MM.1S (cell line): Measurements from ENCODE around the gene BOC.
"Not testable (repeated sequence)": the region's sequence is repeated elsewhere in the genome, so short reads cannot be mapped to it uniquely, and the experiment has no call there.

Experiments
- DNase-seq: peaks from one replicate; pipeline ENCODE4 v3.0.0-alpha.2; 2015
- H2AFZ ChIP-seq: fragments of 300-600 bp; sonication (generic); 2 replicates; pipeline ENCODE4 v1.6.0; 2016; ENCODE audit warnings: antibody characterized with exemption, low read length
- H3F3A ChIP-seq: fragments of 300-600 bp; sonication (generic); 2 replicates; pipeline ENCODE4 v1.6.1; 2016; ENCODE audit warnings: mild to moderate bottlenecking, antibody characterized with exemption, low read length, moderate library complexity, mixed read lengths; ENCODE audit not compliant: insufficient read depth
- H3K27ac ChIP-seq: fragments of 300-600 bp; sonication (generic); 2 replicates; pipeline ENCODE4 v1.5.1; 2016; ENCODE audit warnings: mild to moderate bottlenecking, low read length
- H3K27me3 ChIP-seq: fragments of 300-600 bp; sonication (generic); replicated peaks from 2 replicates; pipeline ENCODE4 v1.6.0; 2016; ENCODE audit warnings: low read length; ENCODE audit not compliant: insufficient read depth
- H3K36me3 ChIP-seq: fragments of 300-600 bp; sonication (generic); replicated peaks from 2 replicates; pipeline ENCODE4 v1.6.1; 2016; ENCODE audit warnings: mild to moderate bottlenecking, low read length, mixed read lengths; ENCODE audit not compliant: insufficient read depth
- H3K4me1 ChIP-seq: fragments of 300-600 bp; sonication (generic); 2 replicates; pipeline ENCODE4 v1.6.1; 2016; ENCODE audit warnings: low read length, mixed read lengths
- H3K4me2 ChIP-seq: fragments of 300-600 bp; sonication (generic); 2 replicates; pipeline ENCODE4 v1.6.0; 2016; ENCODE audit warnings: low read depth, low read length
- H3K4me3 ChIP-seq: fragments of 300-600 bp; sonication (generic); 2 replicates; pipeline ENCODE4 v1.5.1; 2016; ENCODE audit warnings: low read length, mixed read lengths
- H3K79me2 ChIP-seq: fragments of 300-600 bp; sonication (generic); 2 replicates; pipeline ENCODE4 v1.6.1; 2016; ENCODE audit warnings: mixed run types, low read length, mixed read lengths
- H3K9ac ChIP-seq: fragments of 300-600 bp; sonication (generic); 2 replicates; pipeline ENCODE4 v1.6.1; 2016; ENCODE audit warnings: low read length, mixed read lengths
- H3K9me2 ChIP-seq: fragments of 300-600 bp; sonication (generic); replicated peaks from 2 replicates; pipeline ENCODE4 v1.6.1; 2016; ENCODE audit warnings: mild to moderate bottlenecking, low read length, mixed read lengths; ENCODE audit not compliant: insufficient read depth
- H3K9me3 ChIP-seq: fragments of 300-600 bp; sonication (generic); replicated peaks from 2 replicates; pipeline ENCODE4 v1.6.1; 2016; ENCODE audit warnings: mild to moderate bottlenecking, low read length, mixed read lengths; ENCODE audit not compliant: insufficient read depth
- H4K20me1 ChIP-seq: fragments of 300-600 bp; sonication (generic); 2 replicates; pipeline ENCODE4 v1.6.1; 2016; ENCODE audit warnings: mild to moderate bottlenecking, low read length, moderate library complexity, mixed read lengths; ENCODE audit not compliant: insufficient read depth
- EZH2 ChIP-seq: fragments of 300-600 bp; sonication (generic); optimal IDR thresholded peaks from 2 replicates; pipeline ENCODE3; 2017; ENCODE audit warnings: low read depth, mild to moderate bottlenecking, antibody characterized with exemption, low read length, mixed read lengths
- EZH2phosphoT487 ChIP-seq: fragments of 300-600 bp; sonication (generic); IDR thresholded peaks from 2 replicates; pipeline ENCODE4 v1.6.1; 2018; ENCODE audit warnings: antibody characterized with exemption, low read length
- TF ChIP-seq, protein P1 (sequence below): fragments of 300-600 bp; sonication (generic); IDR thresholded peaks from 2 replicates; pipeline ENCODE4 v1.5.1; 2016; ENCODE audit warnings: antibody characterized with exemption, low read length, mixed read lengths

Gene BOC

GRCh38 chr3:113167825-113168801 lies 43.2 kb upstream of the BOC start:
- H3K4me2 ChIP-seq: no peak overlapping the region
- H2AFZ ChIP-seq: no peak overlapping the region
- H3K79me2 ChIP-seq: no peaks in the 10 kb centered on the region
- H3K9ac ChIP-seq: no peak overlapping the region
- H3K27ac ChIP-seq: no peak overlapping the region
- no peak overlapping the region for H3K4me3 ChIP-seq
- H3K36me3 ChIP-seq: no peaks in the 10 kb centered on the region
- H4K20me1 ChIP-seq: no peaks in the 10 kb centered on the region
- no peaks in the 10 kb centered on the region for H3F3A ChIP-seq
- no peak for DNase-seq
- TF ChIP-seq EZH2 (no peak), EZH2phosphoT487 (no peak)
- TF ChIP-seq, protein P1, sequence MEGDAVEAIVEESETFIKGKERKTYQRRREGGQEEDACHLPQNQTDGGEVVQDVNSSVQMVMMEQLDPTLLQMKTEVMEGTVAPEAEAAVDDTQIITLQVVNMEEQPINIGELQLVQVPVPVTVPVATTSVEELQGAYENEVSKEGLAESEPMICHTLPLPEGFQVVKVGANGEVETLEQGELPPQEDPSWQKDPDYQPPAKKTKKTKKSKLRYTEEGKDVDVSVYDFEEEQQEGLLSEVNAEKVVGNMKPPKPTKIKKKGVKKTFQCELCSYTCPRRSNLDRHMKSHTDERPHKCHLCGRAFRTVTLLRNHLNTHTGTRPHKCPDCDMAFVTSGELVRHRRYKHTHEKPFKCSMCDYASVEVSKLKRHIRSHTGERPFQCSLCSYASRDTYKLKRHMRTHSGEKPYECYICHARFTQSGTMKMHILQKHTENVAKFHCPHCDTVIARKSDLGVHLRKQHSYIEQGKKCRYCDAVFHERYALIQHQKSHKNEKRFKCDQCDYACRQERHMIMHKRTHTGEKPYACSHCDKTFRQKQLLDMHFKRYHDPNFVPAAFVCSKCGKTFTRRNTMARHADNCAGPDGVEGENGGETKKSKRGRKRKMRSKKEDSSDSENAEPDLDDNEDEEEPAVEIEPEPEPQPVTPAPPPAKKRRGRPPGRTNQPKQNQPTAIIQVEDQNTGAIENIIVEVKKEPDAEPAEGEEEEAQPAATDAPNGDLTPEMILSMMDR: no peak
- H3K4me1 ChIP-seq: no peaks in the 10 kb centered on the region
- H3K9me3 ChIP-seq: no peaks in the 10 kb centered on the region
- no peaks in the 10 kb centered on the region for H3K9me2 ChIP-seq
- no peaks in the 10 kb centered on the region for H3K27me3 ChIP-seq

DNA sequence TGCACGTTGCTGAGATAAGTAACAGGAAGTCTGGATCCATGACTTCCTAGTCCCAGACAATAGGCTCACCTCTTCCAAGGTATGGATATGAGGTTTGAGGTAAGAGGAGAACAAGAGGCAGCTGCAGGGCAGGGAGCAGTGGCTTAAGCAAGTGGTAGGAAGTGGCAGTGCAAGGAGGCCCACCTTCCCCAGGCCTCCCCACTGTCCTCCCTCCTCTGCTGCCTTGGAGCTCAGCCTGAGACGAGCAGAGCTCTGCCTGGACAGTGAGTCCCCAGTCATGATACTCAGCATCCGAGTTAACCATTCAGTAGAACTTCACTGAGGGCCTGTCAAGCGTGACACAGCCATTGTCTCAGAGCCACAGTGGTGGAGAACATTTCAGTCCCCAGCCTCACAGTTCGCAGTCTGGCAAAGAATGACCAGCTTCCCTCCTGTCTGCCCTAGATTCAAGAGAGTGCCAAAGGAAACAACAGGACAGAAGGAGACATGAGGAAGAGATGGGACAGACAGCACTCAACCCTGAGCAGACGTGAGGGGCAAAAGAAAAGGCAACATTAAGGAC lies 41.4 kb upstream of the BOC start:
- DNase-seq: no peak
- Histone ChIP-seq H3K27me3 (no peaks in the 10 kb centered on the region), H3K4me3 (no peak overlapping the region), H3K9me2 (no peaks in the 10 kb centered on the region), H4K20me1 (no peaks in the 10 kb centered on the region), H3K9me3 (no peaks in the 10 kb centered on the region), H3K4me1 (no peaks in the 10 kb centered on the region), H3K79me2 (no peaks in the 10 kb centered on the region), H3F3A (no peaks in the 10 kb centered on the region), H2AFZ (no peak overlapping the region), H3K27ac (no peak overlapping the region), H3K9ac (no peak overlapping the region), H3K4me2 (no peak overlapping the region), H3K36me3 (no peaks in the 10 kb centered on the region)
- no peak for TF ChIP-seq EZH2phosphoT487
- TF ChIP-seq EZH2: no peak
- TF ChIP-seq, protein P1: no peak

DNA sequence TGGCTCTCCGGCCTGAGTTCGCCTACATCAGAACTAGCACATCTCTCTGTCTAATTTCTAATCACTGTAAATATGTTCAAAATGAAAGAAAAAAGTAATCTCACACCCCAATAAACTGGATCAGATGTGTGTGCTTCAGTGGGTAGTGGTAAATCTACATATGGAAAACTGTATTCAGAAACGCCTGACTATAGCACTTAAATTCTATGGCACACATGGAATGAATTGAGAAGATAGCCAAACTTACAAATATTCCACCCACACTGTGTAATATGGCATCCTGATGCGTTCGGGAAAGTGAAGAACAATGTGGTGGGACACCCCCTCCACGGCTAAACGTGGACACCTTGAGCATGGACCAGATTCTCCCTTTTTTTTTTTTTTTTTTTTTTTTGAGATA lies 40.6 kb upstream of the BOC start:
- no peaks in the 10 kb centered on the region for H3K36me3 ChIP-seq

GRCh38 chr3:113171675-113172300 lies 39.6 kb upstream of the BOC start:
- not testable (repeated sequence) for H3K36me3 ChIP-seq, H3K4me3 ChIP-seq, H3K4me1 ChIP-seq, H3K27ac ChIP-seq, H3K27me3 ChIP-seq, H3K9me2 ChIP-seq, H3K4me2 ChIP-seq, H3K9me3 ChIP-seq, DNase-seq, H2AFZ ChIP-seq, H3F3A ChIP-seq, H3K79me2 ChIP-seq, H4K20me1 ChIP-seq, H3K9ac ChIP-seq

More for the DNA sequence above, 40.6 kb upstream of the BOC start:
- Histone ChIP-seq H3K9me3 (no peaks in the 10 kb centered on the region), H3K79me2 (no peaks in the 10 kb centered on the region), H3K4me3 (no peak overlapping the region), H3K9me2 (no peaks in the 10 kb centered on the region), H3F3A (no peaks in the 10 kb centered on the region), H2AFZ (no peak overlapping the region), H3K27me3 (no peaks in the 10 kb centered on the region), H4K20me1 (no peaks in the 10 kb centered on the region), H3K4me2 (no peak overlapping the region), H3K27ac (no peak overlapping the region), H3K4me1 (no peaks in the 10 kb centered on the region), H3K9ac (no peak overlapping the region)
- TF ChIP-seq EZH2 (no peak), EZH2phosphoT487 (no peak)
- TF ChIP-seq, protein P1: no peak
- no peak for DNase-seq
